GM12873 (cell line): Measurements from ENCODE around the gene ALLC.

Experiments used
- TF ChIP-seq, protein P1 (sequence below): IDR thresholded peaks from 2 replicates; pipeline ENCODE4 v1.5.1; 2012; ENCODE audit warnings: low read depth, mild to moderate bottlenecking, moderate library complexity, low read length, control low read depth; ENCODE audit not compliant: insufficient read depth; ENCODE audit errors: missing control alignments

ALLC gene

DNA sequence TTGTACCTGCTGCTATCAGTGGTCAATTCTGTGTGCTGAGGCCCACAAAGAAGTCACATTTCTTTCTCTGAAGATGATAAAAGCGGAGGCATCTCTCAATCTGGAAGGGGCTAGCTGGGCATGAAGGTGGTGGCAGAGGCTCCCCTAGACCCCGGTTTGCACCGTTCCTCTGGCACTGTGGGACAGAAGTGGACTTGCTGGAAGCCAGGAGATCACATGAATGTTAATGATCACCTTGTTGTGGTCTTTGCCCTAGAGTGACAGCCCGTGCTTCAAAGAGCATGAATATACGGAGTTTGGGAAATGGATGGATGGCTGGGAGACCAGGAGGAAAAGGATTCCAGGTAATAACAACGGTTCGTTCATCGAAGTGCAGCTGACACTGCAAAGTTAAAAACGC is 20.2 kb downstream of the ALLC start:
- TF ChIP-seq, protein P1, sequence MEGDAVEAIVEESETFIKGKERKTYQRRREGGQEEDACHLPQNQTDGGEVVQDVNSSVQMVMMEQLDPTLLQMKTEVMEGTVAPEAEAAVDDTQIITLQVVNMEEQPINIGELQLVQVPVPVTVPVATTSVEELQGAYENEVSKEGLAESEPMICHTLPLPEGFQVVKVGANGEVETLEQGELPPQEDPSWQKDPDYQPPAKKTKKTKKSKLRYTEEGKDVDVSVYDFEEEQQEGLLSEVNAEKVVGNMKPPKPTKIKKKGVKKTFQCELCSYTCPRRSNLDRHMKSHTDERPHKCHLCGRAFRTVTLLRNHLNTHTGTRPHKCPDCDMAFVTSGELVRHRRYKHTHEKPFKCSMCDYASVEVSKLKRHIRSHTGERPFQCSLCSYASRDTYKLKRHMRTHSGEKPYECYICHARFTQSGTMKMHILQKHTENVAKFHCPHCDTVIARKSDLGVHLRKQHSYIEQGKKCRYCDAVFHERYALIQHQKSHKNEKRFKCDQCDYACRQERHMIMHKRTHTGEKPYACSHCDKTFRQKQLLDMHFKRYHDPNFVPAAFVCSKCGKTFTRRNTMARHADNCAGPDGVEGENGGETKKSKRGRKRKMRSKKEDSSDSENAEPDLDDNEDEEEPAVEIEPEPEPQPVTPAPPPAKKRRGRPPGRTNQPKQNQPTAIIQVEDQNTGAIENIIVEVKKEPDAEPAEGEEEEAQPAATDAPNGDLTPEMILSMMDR, result no peak

- TF ChIP-seq, protein P1, result no peak
Measured at GRCh38 chr2:3679180-3679579, 21.2 kb downstream of the ALLC start.

DNA sequence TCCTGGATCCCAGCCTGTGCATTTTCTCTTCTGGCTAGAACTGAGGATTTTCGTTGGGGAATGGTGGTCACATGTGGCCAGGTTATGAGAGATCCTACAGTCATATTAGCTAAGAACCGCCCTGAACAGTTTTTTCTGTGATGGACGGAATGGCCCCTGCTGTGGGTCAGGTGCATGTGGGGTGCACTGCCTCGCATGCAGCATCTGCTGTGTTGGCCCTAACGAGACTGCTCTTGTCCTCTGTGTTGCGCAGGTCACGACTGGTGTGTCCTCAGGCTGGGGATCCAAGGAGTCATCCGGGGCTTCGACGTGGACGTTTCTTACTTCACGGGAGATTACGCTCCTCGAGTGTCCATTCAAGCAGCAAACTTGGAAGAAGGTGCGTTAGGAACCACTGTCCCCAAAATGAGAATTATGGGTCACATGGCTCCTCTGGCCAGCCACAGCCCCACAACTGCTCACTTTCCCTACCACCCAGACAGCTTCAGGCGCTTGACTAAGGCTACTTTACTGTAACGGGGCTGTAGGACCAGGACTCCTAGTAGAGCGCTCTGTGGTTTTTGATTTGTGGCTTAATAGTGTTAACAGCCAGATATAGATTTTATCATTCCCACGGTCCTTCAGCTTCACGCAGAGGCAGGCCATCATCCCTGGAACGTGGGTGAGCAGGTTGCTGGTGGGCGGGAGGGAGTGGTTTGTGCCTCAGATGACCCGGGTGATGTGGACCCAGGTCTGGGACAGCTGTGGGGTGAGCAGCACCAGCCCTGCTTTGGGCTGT is 21.8 kb downstream of the ALLC start:
- TF ChIP-seq, protein P1, result no peak

- TF ChIP-seq, protein P1, result no peak
Measured at GRCh38 chr2:3680548-3681345, 22.7 kb downstream of the ALLC start.

GRCh38 chr2:3681625-3682024 is 23.6 kb downstream of the ALLC start:
- TF ChIP-seq, protein P1, result no peak

DNA sequence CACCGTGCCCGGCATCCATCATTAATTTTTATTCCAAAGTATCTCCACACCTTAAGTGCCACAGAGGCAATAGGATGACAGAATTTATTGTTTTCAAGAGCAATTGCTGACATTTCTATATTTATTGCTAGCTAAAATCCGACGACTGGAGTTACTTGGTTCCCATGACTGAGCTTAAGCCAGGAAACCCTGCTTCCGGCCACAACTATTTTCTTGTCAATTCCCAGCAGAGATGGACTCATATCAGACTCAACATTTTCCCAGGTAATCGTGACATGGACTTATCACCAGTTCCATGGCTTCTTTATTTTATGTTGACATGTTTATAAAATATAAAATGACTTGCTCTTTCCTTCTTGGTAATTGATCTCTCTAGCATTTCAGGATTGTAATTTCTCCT is 24.8 kb downstream of the ALLC start:
- TF ChIP-seq, protein P1, result no peak

GRCh38 chr2:3683748-3684454 is 25.9 kb downstream of the ALLC start:
- TF ChIP-seq, protein P1, result no peak
